Activated CD8-positive, alpha-beta memory T cell treated with anti-CD3 and anti-CD28 coated beads for 36 hours (primary cell): ENCODE measurements around the gene CPEB1. TPM values are rescaled to one million over a fixed set of nuclear protein-coding genes. Genes with fewer than 3 reads are reported as not detected.

Source experiments
- total RNA-seq, 2 experiments: library from RNA; stranded (reverse); gene quantifications; one replicate each; pipeline ENCODE4 v1.2.3, GENCODE V29; 2021

Gene CPEB1
- total RNA-seq, 2 experiments from 2014 or later: 0.55 to 0.63 TPM

Other genes with a start within 250 kb of the CPEB1 start
- gene GOLGA6L9, start 217.5 kb downstream of the CPEB1 start, total RNA-seq: 1 to 10 TPM; 1.7 to 1.8 TPM
- 1,000 to 10,000 TPM; 2,567 to 2,604 TPM for gene RPS17, start 106.9 kb downstream of the CPEB1 start, total RNA-seq
- gene AP3B2, start 62.5 kb upstream of the CPEB1 start, total RNA-seq: under 1 TPM; 0.44 to 0.53 TPM
- not detected for gene FSD2, start 158.7 kb upstream of the CPEB1 start, total RNA-seq
- gene WHAMM, start 162.3 kb upstream of the CPEB1 start, total RNA-seq: 1 to 10 TPM; 5.5 to 6.1 TPM